Activated naive CD4-positive, alpha-beta T cell treated with anti-CD3 and anti-CD28 coated beads, Interleukin-2, amount 10 ng/mL, durations not matched to agents 7 days and 5 days (primary cell): ENCODE data around the gene CTSF.
"Not testable (repeated sequence)": the region's sequence is repeated elsewhere in the genome, so short reads cannot be mapped to it uniquely, and the experiment has no call there.

Experiments used
- CTCF ChIA-PET: fragments of 350-600 bp; sonication (Branson Sonifier 250); formaldehyde crosslinking; loops from one replicate; lab custom pipeline; 2021; ENCODE audit warnings: antibody characterized with exemption; lab: Charles Lee
- DNase-seq: peaks from one replicate; pipeline ENCODE4 v3.0.0-alpha.2; 2020
- H3K27ac Mint-ChIP-seq: one replicate; pipeline ENCODE4 v1.8.0; 2021; ENCODE audit warnings: mild to moderate bottlenecking, moderate library complexity, mixed read lengths
- H3K27me3 Mint-ChIP-seq: one replicate; pipeline ENCODE4 v1.8.0; 2021; ENCODE audit warnings: mild to moderate bottlenecking, mixed read lengths
- H3K36me3 Mint-ChIP-seq: one replicate; pipeline ENCODE4 v1.8.0; 2021; ENCODE audit warnings: mixed read lengths
- H3K4me1 Mint-ChIP-seq: one replicate; pipeline ENCODE4 v1.8.0; 2021; ENCODE audit warnings: mixed read lengths
- H3K4me3 Mint-ChIP-seq: one replicate; pipeline ENCODE4 v1.8.0; 2021; ENCODE audit warnings: mild to moderate bottlenecking, moderate library complexity, mixed read lengths
- H3K9me3 Mint-ChIP-seq: one replicate; pipeline ENCODE4 v1.8.0; 2021; ENCODE audit warnings: mixed read lengths

Gene CTSF

GRCh38 chr11:66568124-66568916, at the start of gene CTSF:
Gene CTSF, minus strand, starts transcription at chr11:66568606. Its CDS starts 120 bp downstream, at chr11:66568486.
- DNase-seq: peak; percentile 82
- no peak within 1 kb of the TSS for H3K27ac Mint-ChIP-seq

DNA sequence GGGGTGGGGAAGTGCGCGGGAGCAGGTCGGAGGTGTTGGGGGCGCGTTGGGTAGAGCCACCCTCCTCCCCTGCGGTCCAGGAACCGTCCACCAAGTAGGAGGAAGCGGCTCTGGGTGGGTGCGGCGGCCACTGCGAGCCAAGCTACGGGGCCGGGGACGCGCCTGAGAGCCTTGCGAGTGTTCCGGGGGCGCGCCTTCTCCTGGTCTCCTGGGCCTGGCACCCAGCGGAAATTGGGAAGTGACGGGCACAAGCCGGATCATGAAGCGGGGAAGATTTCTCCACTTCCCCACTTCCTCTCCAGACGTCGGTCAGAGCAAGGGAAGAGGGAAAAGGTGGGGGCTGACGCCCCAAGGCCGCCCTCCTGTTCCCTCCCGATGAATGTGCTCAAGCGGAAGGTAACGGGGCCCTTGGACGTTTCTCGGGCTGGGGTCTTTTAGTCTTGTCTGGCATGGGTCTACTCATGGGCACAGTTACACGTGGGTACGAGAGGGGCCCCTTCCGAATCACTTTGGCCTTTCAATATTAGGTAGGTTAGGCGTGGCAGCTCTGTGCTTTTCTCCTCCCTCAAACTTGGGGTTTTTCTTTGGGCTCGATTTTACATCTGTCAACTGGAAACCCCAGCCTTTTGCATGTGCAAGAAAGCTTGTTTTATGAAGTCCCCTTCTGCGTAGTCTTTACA, 48.9 kb upstream of the CTSF start:
- Mint-ChIP-seq H3K27me3 (peaks cover 5% of the 10 kb centered on the region), H3K4me1 (peaks cover 53% of the 10 kb centered on the region), H3K4me3 (peak overlapping the region; percentile 98), H3K27ac (peak overlapping the region; percentile 99), H3K36me3 (peaks cover 49% of the 10 kb centered on the region), H3K9me3 (no peaks in the 10 kb centered on the region)
- CTCF ChIA-PET: interaction anchor here (0.7 to 1.8 kb wide), 5 partner anchors 21 to 40 kb away, joined by 3 to 5 read pairs (median 4); partner anchors contain the start of genes CCDC87, CCS and RBM4
- no peak for DNase-seq

More at GRCh38 chr11:66568124-66568916, at the start of gene CTSF:
- H3K9me3 Mint-ChIP-seq: no peaks in the 10 kb centered on the region
- CTCF ChIA-PET: interaction anchor here (0.6 to 3.1 kb wide), 4 partner anchors 9 to 160 kb away, joined by 3 to 10 read pairs (median 7); no protein-coding TSS in a partner anchor
- peaks cover 5% of the 10 kb centered on the region for H3K4me1 Mint-ChIP-seq
- H3K36me3 Mint-ChIP-seq: no peaks in the 10 kb centered on the region
- H3K27me3 Mint-ChIP-seq: peaks cover 52% of the 10 kb centered on the region
- H3K4me3 Mint-ChIP-seq: peak within 1 kb of the TSS; percentile 69

DNA sequence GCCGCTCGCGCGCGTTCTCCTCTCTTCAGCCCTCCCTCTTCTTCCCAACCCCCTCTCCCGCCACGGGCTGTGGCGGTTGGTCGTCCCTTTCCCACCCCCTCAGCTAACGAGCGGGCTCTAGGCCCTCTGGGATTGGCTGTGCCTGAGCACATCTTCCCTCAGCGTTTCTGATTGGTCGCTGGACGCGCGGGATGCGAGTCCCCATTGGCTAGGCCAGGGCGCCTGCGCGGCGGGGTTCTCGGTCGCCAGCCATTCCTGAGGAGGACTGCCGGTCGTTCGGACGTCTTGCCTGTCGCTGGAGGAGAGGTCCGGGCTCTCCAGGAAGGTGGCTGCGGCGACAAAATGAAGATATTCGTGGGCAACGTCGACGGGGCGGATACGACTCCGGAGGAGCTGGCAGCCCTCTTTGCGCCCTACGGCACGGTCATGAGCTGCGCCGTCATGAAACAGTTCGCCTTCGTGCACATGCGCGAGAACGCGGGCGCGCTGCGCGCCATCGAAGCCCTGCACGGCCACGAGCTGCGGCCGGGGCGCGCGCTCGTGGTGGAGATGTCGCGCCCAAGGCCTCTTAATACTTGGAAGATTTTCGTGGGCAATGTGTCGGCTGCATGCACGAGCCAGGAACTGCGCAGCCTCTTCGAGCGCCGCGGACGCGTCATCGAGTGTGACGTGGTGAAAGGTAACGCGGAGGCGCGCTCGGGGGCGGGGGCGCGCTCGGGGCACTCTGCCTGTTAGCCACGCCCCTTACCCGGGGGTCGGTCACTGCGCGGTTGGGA, 48.2 kb upstream of the CTSF start, which contains the start of gene RBM14:
Gene RBM14, plus strand, starts transcription at position 252 of the 776 bp plus-strand sequence. Its CDS starts 91 bp downstream, at position 343.
- peaks cover 5% of the 10 kb centered on the region for H3K27me3 Mint-ChIP-seq
- H3K4me3 Mint-ChIP-seq: peak within 1 kb of the TSS; percentile 98
- peak within 1 kb of the TSS; percentile 99 for H3K27ac Mint-ChIP-seq
- CTCF ChIA-PET: interaction anchor here (1.2 to 1.8 kb wide), 4 partner anchors 22 to 39 kb away, joined by 4 to 5 read pairs (median 4); partner anchors contain the start of genes CCDC87, CCS and RBM4
- H3K4me1 Mint-ChIP-seq: peaks cover 46% of the 10 kb centered on the region
- peak; percentile 99 for DNase-seq
- H3K9me3 Mint-ChIP-seq: no peaks in the 10 kb centered on the region
- H3K36me3 Mint-ChIP-seq: peaks cover 44% of the 10 kb centered on the region

DNA sequence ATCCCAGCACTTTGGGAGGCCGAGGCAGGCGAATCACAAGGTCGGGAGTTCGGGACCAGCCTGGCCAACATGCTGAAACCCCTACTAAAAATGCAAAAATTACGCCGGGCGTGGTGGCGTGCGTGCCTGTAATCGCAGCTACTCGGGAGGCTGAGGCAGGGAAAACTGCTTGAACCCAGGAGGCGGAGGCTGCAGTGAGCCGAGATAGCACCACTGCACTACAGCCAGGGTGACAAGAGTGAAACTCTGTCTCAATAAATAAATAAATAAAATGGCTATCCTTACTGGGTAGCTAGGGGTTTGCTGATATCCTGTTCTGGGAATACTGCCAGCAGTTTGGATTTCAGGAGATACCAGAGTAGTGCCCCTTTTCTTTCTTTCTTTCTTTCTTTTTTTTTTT, 45.7 kb upstream of the CTSF start:
- H3K27ac Mint-ChIP-seq: no peak overlapping the region
- H3K36me3 Mint-ChIP-seq: peaks cover 29% of the 10 kb centered on the region
- CTCF ChIA-PET: no interaction called here
- no peak overlapping the region for H3K4me3 Mint-ChIP-seq
- H3K27me3 Mint-ChIP-seq: peaks cover 5% of the 10 kb centered on the region
- no peaks in the 10 kb centered on the region for H3K9me3 Mint-ChIP-seq
- DNase-seq: no peak
- H3K4me1 Mint-ChIP-seq: peaks cover 37% of the 10 kb centered on the region

DNA sequence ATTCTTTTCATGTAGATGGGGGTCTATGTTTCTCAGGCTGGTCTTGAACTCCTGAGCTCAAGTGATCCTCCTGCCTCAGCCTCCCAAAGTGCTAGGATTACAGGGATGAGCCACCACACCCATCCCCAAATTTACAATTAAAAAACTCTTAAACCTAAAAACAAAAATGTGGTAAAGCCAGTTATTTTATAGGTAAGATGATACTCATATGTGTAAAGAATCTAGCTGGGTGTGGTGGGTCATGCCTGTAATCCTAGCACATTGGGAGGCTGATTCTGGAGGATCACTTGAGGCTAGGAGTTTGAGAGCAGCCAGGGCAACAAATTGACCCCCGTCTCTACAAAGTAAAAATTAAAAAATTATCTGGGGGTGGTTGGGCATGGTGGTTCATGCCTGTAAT, 44.1 kb upstream of the CTSF start:
- CTCF ChIA-PET: interaction anchor here (0.7 kb wide), 1 partner anchor 66 kb away, joined by 3 read pairs; no protein-coding TSS in a partner anchor
- Mint-ChIP-seq H3K4me3 (no peak overlapping the region), H3K9me3 (no peaks in the 10 kb centered on the region), H3K36me3 (peaks cover 13% of the 10 kb centered on the region), H3K27ac (no peak overlapping the region), H3K27me3 (peaks cover 5% of the 10 kb centered on the region), H3K4me1 (peaks cover 24% of the 10 kb centered on the region)
- no peak for DNase-seq

- no peaks in the 10 kb centered on the region for H3K27me3 Mint-ChIP-seq
- no peaks in the 10 kb centered on the region for H3K9me3 Mint-ChIP-seq
- H3K4me3 Mint-ChIP-seq: no peak overlapping the region
- CTCF ChIA-PET: interaction anchor here (0.6 to 0.9 kb wide), 3 partner anchors 23 to 29 kb away, joined by 3 to 4 read pairs (median 3); partner anchors contain the start of gene RBM4
- no peak for DNase-seq
- H3K4me1 Mint-ChIP-seq: peaks cover 11% of the 10 kb centered on the region
- peak overlapping the region; percentile 61 for H3K27ac Mint-ChIP-seq
- peaks cover 2% of the 10 kb centered on the region for H3K36me3 Mint-ChIP-seq
Measured at GRCh38 chr11:66609721-66610617, 41.6 kb upstream of the CTSF start.

DNA sequence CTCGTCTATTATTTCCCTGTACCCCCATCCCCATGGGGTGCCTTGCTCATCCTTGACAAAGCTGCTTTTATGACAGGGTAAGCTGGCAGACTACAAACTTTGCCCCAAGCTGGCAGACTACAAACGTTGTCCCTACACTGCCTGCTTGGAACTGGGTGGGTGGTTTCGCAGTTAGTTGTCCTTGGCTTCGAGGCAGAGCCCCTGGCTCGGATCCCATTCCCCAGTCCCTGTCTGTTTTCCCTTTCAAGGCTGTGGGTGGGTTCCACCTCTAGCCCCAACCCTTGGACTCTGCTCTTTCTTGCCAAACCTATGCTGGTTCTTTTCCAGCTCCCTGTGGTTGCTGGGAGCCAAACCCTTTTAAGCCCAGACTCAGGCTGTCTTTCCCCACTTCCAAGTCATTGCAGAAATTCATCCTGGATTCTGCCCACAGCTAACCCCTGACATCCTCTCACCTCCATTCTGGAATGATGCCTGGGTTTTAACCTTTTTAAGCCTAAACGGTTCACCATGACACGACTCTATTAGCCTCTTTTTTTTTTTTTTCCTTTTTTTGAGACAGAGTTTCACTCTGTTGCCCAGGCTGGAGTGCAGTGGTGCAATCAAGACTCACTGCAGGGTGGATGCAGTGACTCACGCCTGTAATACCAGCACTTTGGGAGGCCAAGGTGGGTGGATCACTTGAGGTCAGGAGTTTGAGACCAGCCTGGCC, 38.9 kb upstream of the CTSF start:
- CTCF ChIA-PET: interaction anchor here (1.0 kb wide), 1 partner anchor 35 kb away, joined by 3 read pairs; no protein-coding TSS in a partner anchor
- DNase-seq: no peak

GRCh38 chr11:66606608-66607007, 38.2 kb upstream of the CTSF start:
- not testable (repeated sequence) for DNase-seq, H3K27ac Mint-ChIP-seq, H3K4me3 Mint-ChIP-seq, H3K9me3 Mint-ChIP-seq, H3K36me3 Mint-ChIP-seq, H3K27me3 Mint-ChIP-seq
- CTCF ChIA-PET: interaction anchor here (1.0 kb wide), 1 partner anchor 34 kb away, joined by 3 read pairs; no protein-coding TSS in a partner anchor
- peaks cover 11% of the 10 kb centered on the region for H3K4me1 Mint-ChIP-seq

More for the DNA sequence above, 38.9 kb upstream of the CTSF start:
- H3K27ac Mint-ChIP-seq: no peak overlapping the region
- H3K36me3 Mint-ChIP-seq: peaks cover 5% of the 10 kb centered on the region
- H3K4me3 Mint-ChIP-seq: no peak overlapping the region
- H3K27me3 Mint-ChIP-seq: no peaks in the 10 kb centered on the region
- peaks cover 11% of the 10 kb centered on the region for H3K4me1 Mint-ChIP-seq
- no peaks in the 10 kb centered on the region for H3K9me3 Mint-ChIP-seq

DNA sequence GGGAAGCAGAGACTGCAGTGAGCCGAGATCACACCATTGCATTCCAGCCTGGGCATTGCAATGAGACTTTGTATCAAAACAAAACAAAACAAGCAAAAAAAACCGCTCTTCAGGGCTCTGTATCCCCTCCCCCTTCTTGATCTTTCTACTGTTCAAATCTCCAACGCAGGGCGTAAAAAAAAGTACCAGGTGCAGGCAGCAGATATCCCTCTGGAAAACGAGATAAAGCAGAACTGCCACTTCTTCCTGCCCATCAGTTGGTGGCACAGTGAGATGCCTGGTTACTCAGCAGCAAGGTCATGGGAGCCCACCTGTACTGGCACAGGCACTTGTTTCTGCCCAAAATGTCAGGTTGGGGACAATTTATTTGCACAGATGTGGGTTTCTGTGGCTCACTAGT, 35.7 kb upstream of the CTSF start:
- CTCF ChIA-PET: interaction anchor here (2.2 kb wide), 1 partner anchor 12 kb away, joined by 8 read pairs; the partner anchor contains the start of gene CCDC87
- Mint-ChIP-seq H3K4me1 (no peaks in the 10 kb centered on the region), H3K36me3 (peaks cover 12% of the 10 kb centered on the region), H3K27ac (no peak overlapping the region), H3K9me3 (no peaks in the 10 kb centered on the region), H3K27me3 (no peaks in the 10 kb centered on the region), H3K4me3 (no peak overlapping the region)
- no peak for DNase-seq

DNA sequence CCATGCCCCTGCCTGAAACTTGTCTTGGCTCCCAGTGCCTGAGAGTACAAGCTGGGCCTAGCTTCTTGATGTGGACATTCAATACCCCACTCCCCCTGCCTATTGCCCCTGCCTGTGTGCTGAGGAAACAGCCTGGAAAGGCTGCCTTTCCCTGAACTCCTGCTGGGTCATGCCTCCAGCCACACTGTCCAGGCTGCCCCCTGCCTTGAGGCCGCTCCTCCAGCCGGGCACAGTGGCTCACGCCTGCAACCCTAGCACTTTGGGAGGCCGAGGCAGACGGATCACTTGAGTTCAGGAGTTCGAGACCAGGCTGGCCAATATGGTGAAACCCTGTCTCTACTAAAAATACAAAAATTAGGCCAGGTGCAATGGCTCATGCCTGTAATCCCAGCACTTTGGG, 34.7 kb upstream of the CTSF start:
- CTCF ChIA-PET: interaction anchor here (2.2 kb wide), 1 partner anchor 11 kb away, joined by 8 read pairs; the partner anchor contains the start of gene CCDC87
- H3K27ac Mint-ChIP-seq: no peak overlapping the region

DNA sequence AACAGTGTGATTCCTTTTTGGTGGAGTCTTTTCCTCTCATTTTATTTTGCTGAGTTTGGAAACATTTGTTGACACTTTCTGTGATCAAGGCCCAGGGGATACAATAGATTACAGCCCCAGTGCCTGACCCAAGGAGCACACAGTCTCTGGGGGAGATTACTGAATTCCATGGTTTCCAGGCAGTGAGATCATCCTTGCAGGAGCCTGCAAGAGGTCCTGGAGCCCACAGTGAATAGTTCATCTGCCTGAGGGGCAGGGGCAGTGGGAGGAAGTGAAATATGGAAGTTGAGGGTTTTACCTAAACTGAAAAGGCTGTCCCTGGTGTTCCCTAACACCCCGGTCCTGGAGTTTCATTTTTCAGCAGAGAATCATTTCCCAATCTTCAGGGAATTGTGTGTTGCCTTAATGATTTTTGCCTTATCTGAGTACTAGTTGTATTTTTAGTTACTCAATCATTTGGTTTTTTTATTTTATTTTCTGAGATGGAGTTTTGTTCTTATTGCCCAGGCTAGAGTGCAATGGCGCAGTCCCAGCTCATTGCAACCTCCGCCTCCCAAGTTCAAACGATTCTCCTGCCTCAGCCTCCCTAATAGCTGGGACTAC, 32.3 kb upstream of the CTSF start:
- Mint-ChIP-seq H3K9me3 (no peaks in the 10 kb centered on the region), H3K27me3 (no peaks in the 10 kb centered on the region), H3K4me3 (no peak overlapping the region), H3K27ac (peak overlapping the region; percentile 19), H3K4me1 (peaks cover 4% of the 10 kb centered on the region), H3K36me3 (peaks cover 12% of the 10 kb centered on the region)
- no peak for DNase-seq
- CTCF ChIA-PET: no interaction called here

More for the DNA sequence above, 34.7 kb upstream of the CTSF start:
- DNase-seq: no peak
- Mint-ChIP-seq H3K27me3 (no peaks in the 10 kb centered on the region), H3K9me3 (no peaks in the 10 kb centered on the region), H3K36me3 (peaks cover 12% of the 10 kb centered on the region), H3K4me3 (no peak overlapping the region), H3K4me1 (no peaks in the 10 kb centered on the region)

DNA sequence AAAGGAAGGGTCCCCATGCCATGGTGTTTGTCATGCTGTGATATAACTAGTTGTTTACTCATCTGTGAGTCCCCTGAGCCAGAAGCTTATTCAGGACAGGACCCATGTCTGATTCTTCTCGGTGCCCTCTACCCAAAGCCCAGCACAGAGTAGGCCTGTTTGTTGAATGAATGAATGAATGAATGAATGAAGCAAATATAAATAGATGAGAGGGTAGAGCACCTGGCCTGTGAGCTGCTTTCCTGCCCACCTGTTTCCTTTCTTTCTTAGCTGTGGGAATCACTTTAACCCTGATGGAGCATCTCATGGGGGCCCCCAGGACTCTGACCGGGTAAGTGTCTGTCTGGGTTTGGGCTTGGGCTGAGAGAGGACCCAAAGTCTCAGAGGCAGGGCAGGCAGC, 31.8 kb upstream of the CTSF start:
- Mint-ChIP-seq H3K27ac (no peak overlapping the region), H3K27me3 (no peaks in the 10 kb centered on the region), H3K4me3 (no peak overlapping the region), H3K9me3 (no peaks in the 10 kb centered on the region), H3K4me1 (peaks cover 9% of the 10 kb centered on the region), H3K36me3 (peaks cover 12% of the 10 kb centered on the region)
- CTCF ChIA-PET: no interaction called here
- no peak for DNase-seq
